RWPE2 (cell line): Measurements from ENCODE around the gene TMEM232.

Experiments used
- ATAC-seq: fragments of 200-7000 bp; cut with Tn5 transposase; 3 replicates; pipeline ENCODE4 v1.9.1; 2021; ENCODE audit warnings: low read depth
- DNase-seq: peaks from one replicate; pipeline ENCODE4 v3.0.0-alpha.2; 2020; ENCODE audit warnings: low spot score
- H3K27ac ChIP-seq: fragments of 450-650 bp; 2 replicates; pipeline ENCODE4 v1.5.1; 2017; ENCODE audit warnings: mild to moderate bottlenecking; ENCODE audit not compliant: poor library complexity, severe bottlenecking
- H3K27me3 ChIP-seq: fragments of 250-450 bp; sonication (Bioruptor Pico); 2 replicates; pipeline ENCODE4 v1.5.1; 2021; ENCODE audit warnings: mild to moderate bottlenecking, moderate library complexity; ENCODE audit not compliant: insufficient read depth, poor library complexity, severe bottlenecking
- H3K36me3 ChIP-seq: fragments of 250-450 bp; sonication (Bioruptor Pico); 2 replicates; pipeline ENCODE4 v1.5.1; 2020; ENCODE audit warnings: low read depth, mild to moderate bottlenecking, moderate library complexity
- H3K4me1 ChIP-seq: fragments of 250-450 bp; sonication (Bioruptor Pico); 2 replicates; pipeline ENCODE4 v1.5.1; 2021; ENCODE audit warnings: mild to moderate bottlenecking, moderate library complexity; ENCODE audit not compliant: insufficient read depth, poor library complexity, severe bottlenecking
- H3K4me3 ChIP-seq: fragments of 250-450 bp; sonication (Bioruptor Pico); 2 replicates; pipeline ENCODE4 v1.5.1; 2021; ENCODE audit warnings: mild to moderate bottlenecking, moderate library complexity; ENCODE audit not compliant: severe bottlenecking
- H3K9me3 ChIP-seq: fragments of 250-450 bp; sonication (Bioruptor Pico); 2 replicates; pipeline ENCODE4 v1.5.1; 2021; ENCODE audit warnings: mild to moderate bottlenecking, moderate library complexity; ENCODE audit not compliant: severe bottlenecking
- CTCF ChIP-seq: fragments of 450-650 bp; IDR thresholded peaks from one replicate; pipeline ENCODE4 v1.5.1; 2017; ENCODE audit warnings: mild to moderate bottlenecking, moderate library complexity; ENCODE audit not compliant: poor library complexity, severe bottlenecking

The TMEM232 gene

GRCh38 chr5:110618941-110619340 is 107.5 kb downstream of the TMEM232 start:
- DNase-seq: no peak
- no peak overlapping the region for H3K4me3 ChIP-seq
- no peaks in the 10 kb centered on the region for H3K4me1 ChIP-seq
- no peaks in the 10 kb centered on the region for H3K36me3 ChIP-seq
- no peak for ATAC-seq
- H3K27me3 ChIP-seq: no peaks in the 10 kb centered on the region
- TF ChIP-seq CTCF: no peak
- no peak overlapping the region for H3K27ac ChIP-seq
- H3K9me3 ChIP-seq: peaks cover 7% of the 10 kb centered on the region

- H3K36me3 ChIP-seq: no peaks in the 10 kb centered on the region
- H3K9me3 ChIP-seq: peaks cover 7% of the 10 kb centered on the region
- DNase-seq: no peak
- no peaks in the 10 kb centered on the region for H3K4me1 ChIP-seq
- no peak overlapping the region for H3K4me3 ChIP-seq
- H3K27me3 ChIP-seq: no peaks in the 10 kb centered on the region
- no peak for TF ChIP-seq CTCF
- no peak overlapping the region for H3K27ac ChIP-seq
- ATAC-seq: no peak
Measured at GRCh38 chr5:110616009-110616408, 110.5 kb downstream of the TMEM232 start.

- Histone ChIP-seq H3K36me3 (no peaks in the 10 kb centered on the region), H3K9me3 (peaks cover 7% of the 10 kb centered on the region), H3K27ac (no peak overlapping the region), H3K4me3 (no peak overlapping the region), H3K27me3 (peaks cover 3% of the 10 kb centered on the region), H3K4me1 (no peaks in the 10 kb centered on the region)
- ATAC-seq: no peak
- no peak for TF ChIP-seq CTCF
- no peak for DNase-seq
Measured at GRCh38 chr5:110612794-110613247, 113.7 kb downstream of the TMEM232 start.

GRCh38 chr5:110611817-110612216 is 114.7 kb downstream of the TMEM232 start:
- no peak for TF ChIP-seq CTCF

GRCh38 chr5:110594866-110595265 is 131.6 kb downstream of the TMEM232 start:
- no peaks in the 10 kb centered on the region for H3K36me3 ChIP-seq
- no peaks in the 10 kb centered on the region for H3K9me3 ChIP-seq
- H3K4me1 ChIP-seq: no peaks in the 10 kb centered on the region
- no peak for DNase-seq
- no peak for ATAC-seq
- no peak for TF ChIP-seq CTCF
- H3K27me3 ChIP-seq: peaks cover 9% of the 10 kb centered on the region
- H3K4me3 ChIP-seq: no peak overlapping the region
- no peak overlapping the region for H3K27ac ChIP-seq

More at GRCh38 chr5:110611817-110612216, 114.7 kb downstream of the TMEM232 start:
- H3K4me3 ChIP-seq: no peak overlapping the region
- H3K27me3 ChIP-seq: peaks cover 7% of the 10 kb centered on the region
- H3K4me1 ChIP-seq: no peaks in the 10 kb centered on the region
- no peak for ATAC-seq
- DNase-seq: no peak
- H3K9me3 ChIP-seq: peaks cover 7% of the 10 kb centered on the region
- no peaks in the 10 kb centered on the region for H3K36me3 ChIP-seq
- no peak overlapping the region for H3K27ac ChIP-seq
